ENCODE measurements around the gene PCBD1.

PCBD1 gene

GRCh38 chr10:70917226-70917625, 28.9 kb upstream of the PCBD1 start:
- no peak for DNase-seq (ENCODE audit: low read depth)
- no peak overlapping the region for H3K4me3 ChIP-seq (ENCODE audit: low read depth, low read length)
- no peak for TF ChIP-seq CTCF (IDR thresholded peaks at IDR 0.05; ENCODE audit: control insufficient read depth, extremely low read depth, insufficient read depth)

GRCh38 chr10:70916241-70916640, 27.9 kb upstream of the PCBD1 start:
- no peak for DNase-seq (ENCODE audit: low read depth)
- no peak for TF ChIP-seq CTCF (IDR thresholded peaks at IDR 0.05; ENCODE audit: control insufficient read depth, extremely low read depth, insufficient read depth)
- H3K4me3 ChIP-seq (ENCODE audit: low read depth, low read length): no peak overlapping the region

GRCh38 chr10:70915806-70916205, 27.4 kb upstream of the PCBD1 start:
- TF ChIP-seq CTCF (IDR thresholded peaks at IDR 0.05; ENCODE audit: control insufficient read depth, extremely low read depth, insufficient read depth): no peak
- DNase-seq (ENCODE audit: low read depth): no peak
- no peak overlapping the region for H3K4me3 ChIP-seq (ENCODE audit: low read depth, low read length)

- no peak for DNase-seq (ENCODE audit: low read depth)
- no peak overlapping the region for H3K4me3 ChIP-seq (ENCODE audit: low read depth, low read length)
- TF ChIP-seq CTCF (IDR thresholded peaks at IDR 0.05; ENCODE audit: control insufficient read depth, extremely low read depth, insufficient read depth): no peak
Measured at GRCh38 chr10:70915206-70915605, 26.8 kb upstream of the PCBD1 start.

- no peak for TF ChIP-seq CTCF (IDR thresholded peaks at IDR 0.05; ENCODE audit: control insufficient read depth, extremely low read depth, insufficient read depth)
- no peak overlapping the region for H3K4me3 ChIP-seq (ENCODE audit: low read depth, low read length)
- DNase-seq (ENCODE audit: low read depth): no peak
Measured at GRCh38 chr10:70914316-70914864, 26.0 kb upstream of the PCBD1 start.

- no peak for TF ChIP-seq CTCF (IDR thresholded peaks at IDR 0.05; ENCODE audit: control insufficient read depth, extremely low read depth, insufficient read depth)
- no peak overlapping the region for H3K4me3 ChIP-seq (ENCODE audit: low read depth, low read length)
- no peak for DNase-seq (ENCODE audit: low read depth)
Measured at GRCh38 chr10:70913893-70914240, 25.5 kb upstream of the PCBD1 start.

GRCh38 chr10:70913191-70913892, 25.0 kb upstream of the PCBD1 start:
- H3K4me3 ChIP-seq (ENCODE audit: low read depth, low read length): no peak overlapping the region
- no peak for DNase-seq (ENCODE audit: low read depth)
- TF ChIP-seq CTCF (IDR thresholded peaks at IDR 0.05; ENCODE audit: control insufficient read depth, extremely low read depth, insufficient read depth): no peak

Data from LNCaP clone FGC (cell line).